ENCODE measurements around the gene NT5DC1.

DNA sequence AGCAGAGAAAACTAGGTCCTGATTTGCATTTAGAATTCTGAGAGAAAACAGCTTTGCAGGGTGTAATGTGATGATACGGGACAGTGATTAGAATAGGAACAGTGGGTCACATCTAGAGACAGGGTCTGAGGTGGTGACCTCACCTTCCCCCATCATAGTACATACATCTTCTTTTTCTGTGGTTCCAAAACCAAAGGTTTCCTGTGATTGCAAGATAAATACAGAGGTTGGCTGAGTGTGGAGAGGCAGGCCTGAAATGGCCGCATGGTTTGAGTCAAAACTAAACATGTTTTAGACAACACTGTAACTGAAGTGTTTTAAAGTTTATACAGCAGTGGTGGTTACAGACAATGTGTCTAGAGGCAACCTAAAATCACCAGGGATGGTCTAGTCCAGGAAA is 10.4 kb upstream of the NT5DC1 start:
- TF ChIP-seq RAD21 (IDR thresholded peaks at IDR 0.05; ENCODE audit: low read length): no peak
- TF ChIP-seq, protein P1, sequence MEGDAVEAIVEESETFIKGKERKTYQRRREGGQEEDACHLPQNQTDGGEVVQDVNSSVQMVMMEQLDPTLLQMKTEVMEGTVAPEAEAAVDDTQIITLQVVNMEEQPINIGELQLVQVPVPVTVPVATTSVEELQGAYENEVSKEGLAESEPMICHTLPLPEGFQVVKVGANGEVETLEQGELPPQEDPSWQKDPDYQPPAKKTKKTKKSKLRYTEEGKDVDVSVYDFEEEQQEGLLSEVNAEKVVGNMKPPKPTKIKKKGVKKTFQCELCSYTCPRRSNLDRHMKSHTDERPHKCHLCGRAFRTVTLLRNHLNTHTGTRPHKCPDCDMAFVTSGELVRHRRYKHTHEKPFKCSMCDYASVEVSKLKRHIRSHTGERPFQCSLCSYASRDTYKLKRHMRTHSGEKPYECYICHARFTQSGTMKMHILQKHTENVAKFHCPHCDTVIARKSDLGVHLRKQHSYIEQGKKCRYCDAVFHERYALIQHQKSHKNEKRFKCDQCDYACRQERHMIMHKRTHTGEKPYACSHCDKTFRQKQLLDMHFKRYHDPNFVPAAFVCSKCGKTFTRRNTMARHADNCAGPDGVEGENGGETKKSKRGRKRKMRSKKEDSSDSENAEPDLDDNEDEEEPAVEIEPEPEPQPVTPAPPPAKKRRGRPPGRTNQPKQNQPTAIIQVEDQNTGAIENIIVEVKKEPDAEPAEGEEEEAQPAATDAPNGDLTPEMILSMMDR (IDR thresholded peaks at IDR 0.05): no peak
